Lower lobe of right lung (tissue), 2 donors: ENCODE results near the gene MINDY3. TPM values are rescaled to one million over a fixed set of nuclear protein-coding genes. Genes with fewer than 3 reads are reported as not detected.
"Not testable (repeated sequence)": the region's sequence is repeated elsewhere in the genome, so short reads cannot be mapped to it uniquely, and the experiment has no call there.

ENCODE experiments used
- ATAC-seq, 2 donors: fragments of 200-7000 bp; cut with Tn5 transposase; one replicate each; pipeline ENCODE4 v1.9.1; 2020 to 2022; ENCODE audit warnings: mild to moderate bottlenecking in 2 of 2, moderate library complexity in 2 of 2
- DNase-seq: peaks from one replicate; pipeline ENCODE4 v3.0.0-alpha.2; 2020
- H3K27ac ChIP-seq: fragments of 200-600 bp; one replicate; pipeline ENCODE4 v1.8.0; 2022
- H3K27me3 ChIP-seq: fragments of 200-600 bp; one replicate; pipeline ENCODE4 v1.8.0; 2022; ENCODE audit warnings: low read depth
- H3K36me3 ChIP-seq: fragments of 200-600 bp; one replicate; pipeline ENCODE4 v1.8.0; 2022; ENCODE audit warnings: mild to moderate bottlenecking
- H3K4me1 ChIP-seq: fragments of 200-600 bp; one replicate; pipeline ENCODE4 v1.8.0; 2022
- H3K4me3 ChIP-seq: fragments of 200-600 bp; one replicate; pipeline ENCODE4 v1.8.0; 2022; ENCODE audit warnings: mild to moderate bottlenecking
- H3K9me3 ChIP-seq: fragments of 200-600 bp; one replicate; pipeline ENCODE4 v1.8.0; 2022
- CTCF ChIP-seq: fragments of 200-600 bp; IDR thresholded peaks from one replicate; pipeline ENCODE4 v1.8.0; 2022; ENCODE audit warnings: antibody characterized with exemption, mild to moderate bottlenecking
- intact Hi-C: fragments of 100-400 bp; cut with DNase I; formaldehyde crosslinking; loops from one replicate; pipeline ENCODE4 v1.11.0; 2022
- total RNA-seq: library from RNA; stranded (reverse); fragmentation: NEBNext Ultra II Directional; extraction: Animal tissue kit (Norgen Biotek cat#: 25700); gene quantifications from one replicate; pipeline ENCODE4 v1.2.1, GENCODE V29; 2021
- donor health status: DM: no; HTN: yes; CAD: no; lungs with severe emphysema.

Gene MINDY3
- total RNA-seq, 1 donor from 2014 or later = 30.2 TPM

- Histone ChIP-seq H3K4me1 (no peaks in the 10 kb centered on the region), H3K27me3 (no peaks in the 10 kb centered on the region), H3K27ac (no peak overlapping the region), H3K9me3 (no peaks in the 10 kb centered on the region), H3K4me3 (no peak overlapping the region), H3K36me3 (peaks cover 28% of the 10 kb centered on the region)
- DNase-seq = no peak
- TF ChIP-seq CTCF = no peak
- intact Hi-C loops = no loop called here
- ATAC-seq = no peak
Observed at GRCh38 chr10:15775513-15775912, 84.8 kb downstream of the MINDY3 start.

- intact Hi-C loops, H3K27me3 ChIP-seq, H3K27ac ChIP-seq, H3K9me3 ChIP-seq, H3K4me3 ChIP-seq, DNase-seq, H3K4me1 ChIP-seq, ATAC-seq: not testable (repeated sequence)
- peaks cover 26% of the 10 kb centered on the region for H3K36me3 ChIP-seq
Observed at GRCh38 chr10:15774534-15774933, 85.8 kb downstream of the MINDY3 start.

GRCh38 chr10:15764892-15765454 is 95.3 kb downstream of the MINDY3 start:
- Histone ChIP-seq H3K27me3 (no peaks in the 10 kb centered on the region), H3K36me3 (no peaks in the 10 kb centered on the region), H3K4me1 (no peaks in the 10 kb centered on the region), H3K27ac (no peak overlapping the region), H3K4me3 (no peak overlapping the region), H3K9me3 (no peaks in the 10 kb centered on the region)
- intact Hi-C loops = no loop called here
- no peak for DNase-seq
- TF ChIP-seq CTCF = no peak
- ATAC-seq = no peak

- Histone ChIP-seq H3K36me3 (no peaks in the 10 kb centered on the region), H3K27me3 (no peaks in the 10 kb centered on the region), H3K4me3 (no peak overlapping the region), H3K4me1 (no peaks in the 10 kb centered on the region), H3K27ac (no peak overlapping the region), H3K9me3 (no peaks in the 10 kb centered on the region)
- no peak for TF ChIP-seq CTCF
- ATAC-seq (no peak), DNase-seq (no peak)
- intact Hi-C loops = no loop called here
Observed at GRCh38 chr10:15763006-15763405, 97.3 kb downstream of the MINDY3 start.

- H3K9me3 ChIP-seq, DNase-seq, H3K36me3 ChIP-seq, H3K27ac ChIP-seq, intact Hi-C loops, ATAC-seq, H3K27me3 ChIP-seq, H3K4me1 ChIP-seq, H3K4me3 ChIP-seq: not testable (repeated sequence)
Observed at GRCh38 chr10:15762239-15762638, 98.1 kb downstream of the MINDY3 start.

- H3K36me3 ChIP-seq, H3K9me3 ChIP-seq, H3K27me3 ChIP-seq, DNase-seq, H3K4me3 ChIP-seq, ATAC-seq, H3K4me1 ChIP-seq, intact Hi-C loops, H3K27ac ChIP-seq: not testable (repeated sequence)
Observed at GRCh38 chr10:15761224-15761623, 99.1 kb downstream of the MINDY3 start.

GRCh38 chr10:15760681-15761080 is 99.6 kb downstream of the MINDY3 start:
- DNase-seq = no peak
- no peak for ATAC-seq
- intact Hi-C loops = no loop called here
- no peaks in the 10 kb centered on the region for H3K9me3 ChIP-seq
- no peaks in the 10 kb centered on the region for H3K4me1 ChIP-seq
- no peak for TF ChIP-seq CTCF
- no peaks in the 10 kb centered on the region for H3K36me3 ChIP-seq
- H3K27ac ChIP-seq = no peak overlapping the region
- no peaks in the 10 kb centered on the region for H3K27me3 ChIP-seq
- no peak overlapping the region for H3K4me3 ChIP-seq
